GM12865 (cell line): ENCODE measurements around the gene PLEKHM2.
A peak's percentile ranks its signal among the peaks of the same experiment; 100 is the strongest.

Source experiments
- DNase-seq: peaks from one replicate; pipeline ENCODE4 v3.0.0; 2010; ENCODE audit warnings: low read depth
- H3K4me3 ChIP-seq: 2 replicates; pipeline ENCODE4 v1.5.1; 2011; ENCODE audit warnings: mild to moderate bottlenecking, low read depth, low read length, control low read depth
- TF ChIP-seq, protein P1 (sequence below): IDR thresholded peaks from 2 replicates; pipeline ENCODE4 v1.5.1; 2011; ENCODE audit warnings: low read length, control low read depth, low read depth, inconsistent platforms; ENCODE audit not compliant: insufficient read depth; ENCODE audit errors: missing control alignments

The PLEKHM2 gene, protein sequence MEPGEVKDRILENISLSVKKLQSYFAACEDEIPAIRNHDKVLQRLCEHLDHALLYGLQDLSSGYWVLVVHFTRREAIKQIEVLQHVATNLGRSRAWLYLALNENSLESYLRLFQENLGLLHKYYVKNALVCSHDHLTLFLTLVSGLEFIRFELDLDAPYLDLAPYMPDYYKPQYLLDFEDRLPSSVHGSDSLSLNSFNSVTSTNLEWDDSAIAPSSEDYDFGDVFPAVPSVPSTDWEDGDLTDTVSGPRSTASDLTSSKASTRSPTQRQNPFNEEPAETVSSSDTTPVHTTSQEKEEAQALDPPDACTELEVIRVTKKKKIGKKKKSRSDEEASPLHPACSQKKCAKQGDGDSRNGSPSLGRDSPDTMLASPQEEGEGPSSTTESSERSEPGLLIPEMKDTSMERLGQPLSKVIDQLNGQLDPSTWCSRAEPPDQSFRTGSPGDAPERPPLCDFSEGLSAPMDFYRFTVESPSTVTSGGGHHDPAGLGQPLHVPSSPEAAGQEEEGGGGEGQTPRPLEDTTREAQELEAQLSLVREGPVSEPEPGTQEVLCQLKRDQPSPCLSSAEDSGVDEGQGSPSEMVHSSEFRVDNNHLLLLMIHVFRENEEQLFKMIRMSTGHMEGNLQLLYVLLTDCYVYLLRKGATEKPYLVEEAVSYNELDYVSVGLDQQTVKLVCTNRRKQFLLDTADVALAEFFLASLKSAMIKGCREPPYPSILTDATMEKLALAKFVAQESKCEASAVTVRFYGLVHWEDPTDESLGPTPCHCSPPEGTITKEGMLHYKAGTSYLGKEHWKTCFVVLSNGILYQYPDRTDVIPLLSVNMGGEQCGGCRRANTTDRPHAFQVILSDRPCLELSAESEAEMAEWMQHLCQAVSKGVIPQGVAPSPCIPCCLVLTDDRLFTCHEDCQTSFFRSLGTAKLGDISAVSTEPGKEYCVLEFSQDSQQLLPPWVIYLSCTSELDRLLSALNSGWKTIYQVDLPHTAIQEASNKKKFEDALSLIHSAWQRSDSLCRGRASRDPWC

GRCh38 chr1:15684042-15684461 is at the start of gene PLEKHM2:
PLEKHM2 (plus strand) TSS chr1:15684320; CDS start chr1:15684559, 239 bp downstream.
- peak within 1 kb of the TSS; percentile 97 for H3K4me3 ChIP-seq
- TF ChIP-seq, protein P1, sequence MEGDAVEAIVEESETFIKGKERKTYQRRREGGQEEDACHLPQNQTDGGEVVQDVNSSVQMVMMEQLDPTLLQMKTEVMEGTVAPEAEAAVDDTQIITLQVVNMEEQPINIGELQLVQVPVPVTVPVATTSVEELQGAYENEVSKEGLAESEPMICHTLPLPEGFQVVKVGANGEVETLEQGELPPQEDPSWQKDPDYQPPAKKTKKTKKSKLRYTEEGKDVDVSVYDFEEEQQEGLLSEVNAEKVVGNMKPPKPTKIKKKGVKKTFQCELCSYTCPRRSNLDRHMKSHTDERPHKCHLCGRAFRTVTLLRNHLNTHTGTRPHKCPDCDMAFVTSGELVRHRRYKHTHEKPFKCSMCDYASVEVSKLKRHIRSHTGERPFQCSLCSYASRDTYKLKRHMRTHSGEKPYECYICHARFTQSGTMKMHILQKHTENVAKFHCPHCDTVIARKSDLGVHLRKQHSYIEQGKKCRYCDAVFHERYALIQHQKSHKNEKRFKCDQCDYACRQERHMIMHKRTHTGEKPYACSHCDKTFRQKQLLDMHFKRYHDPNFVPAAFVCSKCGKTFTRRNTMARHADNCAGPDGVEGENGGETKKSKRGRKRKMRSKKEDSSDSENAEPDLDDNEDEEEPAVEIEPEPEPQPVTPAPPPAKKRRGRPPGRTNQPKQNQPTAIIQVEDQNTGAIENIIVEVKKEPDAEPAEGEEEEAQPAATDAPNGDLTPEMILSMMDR: no peak
- DNase-seq: peak; percentile 71

GRCh38 chr1:15636436-15636835 is 47.7 kb upstream of the PLEKHM2 start:
- no peak for DNase-seq
- H3K4me3 ChIP-seq: no peak overlapping the region
- TF ChIP-seq, protein P1: no peak

DNA sequence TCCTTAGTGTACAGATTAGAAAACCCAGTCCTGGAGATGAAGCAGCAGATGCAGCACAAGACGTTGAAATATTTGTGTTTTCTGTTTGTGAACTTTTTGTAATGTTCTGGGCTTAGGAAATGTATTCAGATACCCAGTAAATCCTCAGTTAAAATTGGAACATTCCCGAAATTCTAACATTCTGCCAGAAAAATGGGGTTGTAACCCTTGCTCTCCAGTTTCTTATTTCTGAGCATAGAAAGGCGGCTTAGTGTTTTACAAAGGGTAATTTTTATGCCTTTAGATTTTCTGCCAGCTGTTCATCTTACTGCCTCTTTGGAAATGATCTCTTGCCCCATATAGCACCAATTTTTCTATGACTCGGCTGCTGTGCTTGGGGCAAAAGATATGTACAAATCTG is 46.3 kb upstream of the PLEKHM2 start:
- H3K4me3 ChIP-seq: no peak overlapping the region
- TF ChIP-seq, protein P1: no peak
- no peak for DNase-seq

DNA sequence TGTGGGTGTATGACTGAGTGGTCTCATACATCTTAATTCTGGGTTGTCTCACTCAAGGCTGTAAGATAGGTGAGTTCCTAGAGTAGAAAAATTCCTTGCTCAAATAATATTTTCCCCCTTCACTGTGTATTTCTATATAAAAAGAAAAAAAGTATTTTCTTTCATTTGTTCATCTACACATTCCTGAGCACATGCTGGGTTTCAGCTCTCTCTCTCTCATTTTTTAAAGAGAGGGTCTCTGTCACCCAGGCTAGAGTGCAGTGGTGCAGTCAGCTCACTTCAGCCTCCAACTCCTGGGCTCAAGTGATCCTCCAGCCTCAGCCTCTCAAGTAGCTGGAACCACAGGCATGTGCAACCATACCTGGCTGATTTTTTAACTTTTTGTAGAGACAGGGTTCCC is 44.9 kb upstream of the PLEKHM2 start:
- no peak for DNase-seq
- no peak overlapping the region for H3K4me3 ChIP-seq
- TF ChIP-seq, protein P1: no peak

DNA sequence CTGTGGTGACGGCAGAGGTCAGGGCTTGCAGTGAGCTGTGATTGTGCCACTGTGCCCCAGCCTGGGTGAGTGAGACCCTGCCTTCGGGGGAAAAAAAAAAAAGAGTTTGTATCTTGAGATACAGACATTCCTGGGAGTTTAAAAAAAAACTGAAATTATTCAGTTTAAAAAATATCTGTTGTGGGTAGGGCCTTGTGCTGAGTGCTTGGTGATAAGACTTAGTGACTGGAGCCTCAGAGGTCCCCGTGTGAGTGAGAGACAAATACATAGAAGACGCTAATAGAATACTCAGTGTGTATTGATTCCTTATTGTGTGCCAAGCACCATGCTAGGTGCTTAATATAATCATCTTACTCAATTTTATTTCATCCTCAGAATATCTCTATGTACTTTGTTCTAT is 44.2 kb upstream of the PLEKHM2 start:
- TF ChIP-seq, protein P1: no peak
- no peak overlapping the region for H3K4me3 ChIP-seq
- no peak for DNase-seq

- no peak overlapping the region for H3K4me3 ChIP-seq
- TF ChIP-seq, protein P1: no peak
- DNase-seq: no peak
Measured at GRCh38 chr1:15640667-15641066, 43.5 kb upstream of the PLEKHM2 start.
